Kidney epithelial cell (primary cell): ENCODE measurements around the gene PRKD1. TPM values are rescaled to one million over a fixed set of nuclear protein-coding genes. Genes with fewer than 3 reads are reported as not detected.

ENCODE experiments used
- DNase-seq: peaks from one replicate; pipeline ENCODE4 v3.0.0-alpha.2; 2010; ENCODE audit warnings: low read depth
- H3K27me3 ChIP-seq: 2 replicates; pipeline ENCODE4 v1.6.0; 2011; ENCODE audit warnings: low read length; ENCODE audit not compliant: control insufficient read depth, insufficient read depth
- H3K36me3 ChIP-seq: 2 replicates; pipeline ENCODE4 v1.5.1; 2011; ENCODE audit warnings: low read length; ENCODE audit not compliant: control insufficient read depth, insufficient read depth
- H3K4me3 ChIP-seq: 2 replicates; pipeline ENCODE4 v1.5.1; 2011; ENCODE audit warnings: low read depth, mild to moderate bottlenecking, control low read depth, low read length
- CTCF ChIP-seq: IDR thresholded peaks from 2 replicates; pipeline ENCODE4 v1.5.1; 2011; ENCODE audit warnings: mild to moderate bottlenecking, moderate library complexity, low read length, control low read depth, inconsistent platforms; ENCODE audit not compliant: insufficient read depth, poor library complexity, severe bottlenecking
- total RNA-seq: library from RNA; depleted of rRNA; stranded (reverse); fragments of >200 nt; gene quantifications from 2 replicates; pipeline ENCODE4 v1.2.3, GENCODE V29; 2015

PRKD1 gene
- total RNA-seq, 1 donor from 2014 or later = 7.2 TPM

- no peak for TF ChIP-seq CTCF
- Histone ChIP-seq H3K27me3 (no peaks in the 10 kb centered on the region), H3K36me3 (no peaks in the 10 kb centered on the region), H3K4me3 (no peak overlapping the region)
- DNase-seq = no peak
Measured at GRCh38 chr14:29576927-29577326, 350.7 kb downstream of the PRKD1 start.

- no peak for DNase-seq
- no peak for TF ChIP-seq CTCF
Measured at GRCh38 chr14:29569194-29569593, 358.5 kb downstream of the PRKD1 start.

GRCh38 chr14:29566194-29566593 lies 361.5 kb downstream of the PRKD1 start:
- Histone ChIP-seq H3K36me3 (no peaks in the 10 kb centered on the region), H3K27me3 (no peaks in the 10 kb centered on the region), H3K4me3 (no peak overlapping the region)
- no peak for TF ChIP-seq CTCF
- DNase-seq = no peak

More at GRCh38 chr14:29569194-29569593, 358.5 kb downstream of the PRKD1 start:
- H3K27me3 ChIP-seq = no peaks in the 10 kb centered on the region
- no peaks in the 10 kb centered on the region for H3K36me3 ChIP-seq
- H3K4me3 ChIP-seq = no peak overlapping the region

GRCh38 chr14:29558516-29558915 lies 369.1 kb downstream of the PRKD1 start:
- no peak overlapping the region for H3K4me3 ChIP-seq
- H3K27me3 ChIP-seq = no peaks in the 10 kb centered on the region
- no peak for DNase-seq
- no peaks in the 10 kb centered on the region for H3K36me3 ChIP-seq
- TF ChIP-seq CTCF = no peak

- DNase-seq = no peak
- no peak for TF ChIP-seq CTCF
- Histone ChIP-seq H3K4me3 (no peak overlapping the region), H3K27me3 (no peaks in the 10 kb centered on the region), H3K36me3 (no peaks in the 10 kb centered on the region)
Measured at GRCh38 chr14:29554335-29554734, 373.3 kb downstream of the PRKD1 start.

- Histone ChIP-seq H3K4me3 (no peak overlapping the region), H3K27me3 (no peaks in the 10 kb centered on the region), H3K36me3 (no peaks in the 10 kb centered on the region)
- TF ChIP-seq CTCF = no peak
- no peak for DNase-seq
Measured at GRCh38 chr14:29553427-29553826, 374.2 kb downstream of the PRKD1 start.
